DND-41 (cell line): ENCODE data around the gene CARNS1.

Source experiments
- EZH2 ChIP-seq: IDR thresholded peaks from 3 replicates; pipeline ENCODE4 v1.6.1; 2012; ENCODE audit warnings: borderline replicate concordance, low read depth, mild to moderate bottlenecking, moderate library complexity, low read length, inconsistent platforms; ENCODE audit not compliant: severe bottlenecking
- TF ChIP-seq, protein P1 (sequence below): IDR thresholded peaks from 2 replicates; pipeline ENCODE4 v1.5.1; 2012; ENCODE audit warnings: borderline replicate concordance, low read length, moderate library complexity, mild to moderate bottlenecking; ENCODE audit not compliant: poor library complexity, severe bottlenecking; ENCODE audit errors: extremely low read depth

DNA sequence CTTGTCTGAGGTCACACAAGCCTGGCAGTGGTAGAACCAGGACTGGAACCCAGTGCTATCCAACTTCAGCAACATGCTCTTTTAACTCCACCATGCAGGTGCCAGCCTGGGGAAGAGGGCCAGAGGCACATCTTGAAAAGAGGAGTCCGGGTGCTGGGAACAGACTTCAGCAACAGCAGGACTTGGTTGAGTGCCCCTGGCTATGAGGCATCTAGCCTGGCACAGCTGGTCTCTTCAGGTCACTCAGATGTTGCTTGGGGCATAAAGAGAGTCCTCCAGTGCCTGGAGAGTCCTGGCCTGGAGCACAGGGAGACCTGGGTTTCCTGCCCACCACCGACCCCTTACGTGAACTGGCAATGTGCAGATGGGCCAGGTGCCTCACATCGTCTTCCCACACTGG lies 36.9 kb upstream of the CARNS1 start:
- TF ChIP-seq EZH2, result no peak
- TF ChIP-seq, protein P1, sequence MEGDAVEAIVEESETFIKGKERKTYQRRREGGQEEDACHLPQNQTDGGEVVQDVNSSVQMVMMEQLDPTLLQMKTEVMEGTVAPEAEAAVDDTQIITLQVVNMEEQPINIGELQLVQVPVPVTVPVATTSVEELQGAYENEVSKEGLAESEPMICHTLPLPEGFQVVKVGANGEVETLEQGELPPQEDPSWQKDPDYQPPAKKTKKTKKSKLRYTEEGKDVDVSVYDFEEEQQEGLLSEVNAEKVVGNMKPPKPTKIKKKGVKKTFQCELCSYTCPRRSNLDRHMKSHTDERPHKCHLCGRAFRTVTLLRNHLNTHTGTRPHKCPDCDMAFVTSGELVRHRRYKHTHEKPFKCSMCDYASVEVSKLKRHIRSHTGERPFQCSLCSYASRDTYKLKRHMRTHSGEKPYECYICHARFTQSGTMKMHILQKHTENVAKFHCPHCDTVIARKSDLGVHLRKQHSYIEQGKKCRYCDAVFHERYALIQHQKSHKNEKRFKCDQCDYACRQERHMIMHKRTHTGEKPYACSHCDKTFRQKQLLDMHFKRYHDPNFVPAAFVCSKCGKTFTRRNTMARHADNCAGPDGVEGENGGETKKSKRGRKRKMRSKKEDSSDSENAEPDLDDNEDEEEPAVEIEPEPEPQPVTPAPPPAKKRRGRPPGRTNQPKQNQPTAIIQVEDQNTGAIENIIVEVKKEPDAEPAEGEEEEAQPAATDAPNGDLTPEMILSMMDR, result no peak
